ENCODE measurements around the gene NSMCE1. TPM values are rescaled to one million over a fixed set of nuclear protein-coding genes. Genes with fewer than 3 reads are reported as not detected.

NSMCE1 gene
- total and polyA plus RNA-seq, 2 of the 8 experiments (the other 6 are each of a cell fraction or from before 2014, with no cell fraction given), result 8.1 to 16.6 TPM

DNA sequence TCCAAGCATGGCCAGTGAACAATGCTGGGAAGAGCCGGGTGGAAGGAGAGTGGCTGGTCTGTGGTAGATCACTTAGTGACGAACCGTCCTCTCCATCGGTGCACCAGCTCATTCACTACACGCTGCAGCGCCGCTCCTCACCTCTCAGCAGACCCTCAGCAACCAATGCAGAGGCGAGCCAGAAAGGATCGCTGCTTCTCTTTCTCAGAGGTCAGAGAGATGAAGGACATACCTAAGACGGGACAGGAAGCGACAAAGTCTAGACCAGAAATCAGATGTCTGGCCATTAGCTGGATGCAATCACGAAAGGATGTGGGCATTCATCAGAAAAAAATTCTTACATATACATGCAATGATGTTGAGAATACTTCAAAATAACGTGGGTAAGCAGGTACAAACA is 26.9 kb downstream of the NSMCE1 start:
- Histone ChIP-seq H4K20me1 (replicated peaks in 1 of 2; ENCODE audit: control insufficient read depth in 1 of 2, insufficient read depth in 2 of 2, low read length in 2 of 2) (no peaks in the 10 kb centered on the region), H3K79me2 (ENCODE audit: control insufficient read depth in 1 of 2, insufficient read depth in 2 of 2, low read length in 2 of 2) (no peaks in the 10 kb centered on the region), H3K36me3 (ENCODE audit: control insufficient read depth in 2 of 4, insufficient read depth in 4 of 4, low read length in 3 of 4) (no peaks in the 10 kb centered on the region), H3K4ac (replicated peaks; ENCODE audit: insufficient read length, low read depth, low read length) (no peak overlapping the region), H3K23ac (ENCODE audit: insufficient read length) (no peak overlapping the region), H3K4me2 (ENCODE audit: insufficient read depth in 1 of 2, low read depth in 2 of 2, low read length in 2 of 2) (no peak overlapping the region), H3K14ac (ENCODE audit: insufficient read length) (no peak overlapping the region), H2AFZ (ENCODE audit: low read length) (no peak overlapping the region), H3K4me1 (replicated peaks in 1 of 4; ENCODE audit: control insufficient read depth in 3 of 4, insufficient read depth in 4 of 4, low read length in 3 of 4) (peaks cover 0 to 6% (median 3%) of the 10 kb centered on the region in 4 experiments; a peak in 3 of 7 replicates), H4K8ac (ENCODE audit: extremely low read depth, insufficient read depth, low read length) (no peak overlapping the region), H2BK15ac (ENCODE audit: low read length) (no peak overlapping the region), H3K23me2 (ENCODE audit: low read depth, low read length) (no peaks in the 10 kb centered on the region), H3K27ac (ENCODE audit: low read depth, low read length) (no peak overlapping the region), H2BK20ac (ENCODE audit: low read length) (no peak overlapping the region), H4K91ac (replicated peaks; ENCODE audit: insufficient read length, low read length) (no peak overlapping the region), H3K27me3 (replicated peaks in 1 of 4; ENCODE audit: control insufficient read depth in 3 of 4, extremely low read depth in 1 of 4, insufficient read depth in 3 of 4, low read length in 3 of 4) (no peaks in the 10 kb centered on the region), H2BK120ac (replicated peaks; ENCODE audit: low read depth, low read length) (no peak overlapping the region), H3K4me3 (ENCODE audit: extremely low read depth in 1 of 4, insufficient read depth in 2 of 4, low read depth in 3 of 4, low read length in 4 of 4) (no peak overlapping the region), H3K9me3 (ENCODE audit: insufficient read depth in 2 of 2, low read depth in 1 of 2, low read length in 1 of 2) (no peaks in the 10 kb centered on the region), H4K5ac (ENCODE audit: insufficient read length, low read depth, low read length) (no peak overlapping the region), H2BK5ac (ENCODE audit: low read depth, low read length) (no peak overlapping the region), H2AK5ac (ENCODE audit: low read depth, low read length) (no peak overlapping the region), H3K18ac (ENCODE audit: extremely low read depth, low read length) (no peak overlapping the region), H3K79me1 (ENCODE audit: low read depth, low read length) (no peaks in the 10 kb centered on the region), H3K9ac (replicated peaks in 1 of 4; ENCODE audit: extremely low read depth in 1 of 4, low read depth in 3 of 4, low read length in 3 of 4) (no peak overlapping the region), H3K56ac (replicated peaks; ENCODE audit: insufficient read length, low read depth, low read length) (no peak overlapping the region), H2BK12ac (ENCODE audit: low read depth, low read length) (no peak overlapping the region)
- ChIA-PET POLR2A (ENCODE audit: partially characterized antibody) (interaction anchor here (1.0 kb wide), 1 partner anchor 126 kb away, joined by 3 read pairs; no protein-coding TSS in a partner anchor), CTCF (ENCODE audit: partially characterized antibody) (interaction anchor here (4.6 to 17.4 kb wide), 2 partner anchors 114 to 127 kb away, joined by 14 to 241 read pairs; no protein-coding TSS in a partner anchor)
- no peak for FAIRE-seq
- WGBS, 2 experiments (ENCODE audit: extremely low coverage in 1 of 2, insufficient coverage in 1 of 2, insufficient read length in 1 of 2, insufficient replicate concordance in 2 of 2, low coverage in 1 of 2, low lambda C conversion rate in 2 of 2, missing lambda C conversion rate in 1 of 2), result 83% methylated on average over 13 of the region's 13 CpGs; no CpG with 5 or more reads in 1 of the 2 experiments
- DNase-seq (ENCODE audit: low read depth in 1 of 2, low spot score in 2 of 2), result no peak
- no peak for TF ChIP-seq HDAC2 (IDR thresholded peaks at IDR 0.05; ENCODE audit: borderline replicate concordance in 1 of 2, low read depth in 2 of 2, low read length in 2 of 2)
- no peak for TF ChIP-seq ZNF274 (IDR thresholded peaks at IDR 0.05; ENCODE audit: borderline replicate concordance, extremely low read depth, low read length)
- TF ChIP-seq GTF2F1 (IDR thresholded peaks at IDR 0.05; ENCODE audit: borderline replicate concordance, low read depth, low read length), result no peak
- no peak for TF ChIP-seq ATF3 (IDR thresholded peaks at IDR 0.05; ENCODE audit: insufficient read depth, low read depth, low read length)
- TF ChIP-seq EP300 (IDR thresholded peaks at IDR 0.05; ENCODE audit: borderline replicate concordance in 1 of 2, low read depth in 2 of 2, low read length in 2 of 2), result no peak
- no peak for TF ChIP-seq BRCA1 (IDR thresholded peaks at IDR 0.05; ENCODE audit: low read depth, low read length)
- no peak for TF ChIP-seq TAF7 (optimal IDR thresholded peaks at IDR 0.05; ENCODE audit: borderline replicate concordance, low read depth, low read length)
- no peak for TF ChIP-seq SIX5 (IDR thresholded peaks at IDR 0.05; ENCODE audit: low read depth, low read length)
- no peak for TF ChIP-seq SP4 (IDR thresholded peaks at IDR 0.05; ENCODE audit: low read length)
- no peak for TF ChIP-seq SRF (IDR thresholded peaks at IDR 0.05; ENCODE audit: low read depth, low read length)
- TF ChIP-seq SIRT6 (IDR thresholded peaks at IDR 0.05; ENCODE audit: low read length), result no peak
- TF ChIP-seq NRF1 (IDR thresholded peaks at IDR 0.05; ENCODE audit: low read depth, low read length), result no peak
- no peak for TF ChIP-seq RFX5 (IDR thresholded peaks at IDR 0.05; ENCODE audit: borderline replicate concordance, low read depth, low read length)

All from H1 (cell line).